GM12875 (cell line): ENCODE results near the gene ATP2A2.
"Not testable (repeated sequence)": the region's sequence is repeated elsewhere in the genome, so short reads cannot be mapped to it uniquely, and the experiment has no call there.

Experiments used
- H3K4me3 ChIP-seq: one replicate; pipeline ENCODE4 v1.5.1; 2011; ENCODE audit warnings: low read depth, low read length, control low read depth
- TF ChIP-seq, protein P1 (sequence below): IDR thresholded peaks from 2 replicates; pipeline ENCODE4 v1.5.1; 2011; ENCODE audit warnings: low read depth, mild to moderate bottlenecking, control low read depth, inconsistent platforms, low read length, moderate library complexity, borderline replicate concordance; ENCODE audit not compliant: insufficient read depth

ATP2A2 gene

DNA sequence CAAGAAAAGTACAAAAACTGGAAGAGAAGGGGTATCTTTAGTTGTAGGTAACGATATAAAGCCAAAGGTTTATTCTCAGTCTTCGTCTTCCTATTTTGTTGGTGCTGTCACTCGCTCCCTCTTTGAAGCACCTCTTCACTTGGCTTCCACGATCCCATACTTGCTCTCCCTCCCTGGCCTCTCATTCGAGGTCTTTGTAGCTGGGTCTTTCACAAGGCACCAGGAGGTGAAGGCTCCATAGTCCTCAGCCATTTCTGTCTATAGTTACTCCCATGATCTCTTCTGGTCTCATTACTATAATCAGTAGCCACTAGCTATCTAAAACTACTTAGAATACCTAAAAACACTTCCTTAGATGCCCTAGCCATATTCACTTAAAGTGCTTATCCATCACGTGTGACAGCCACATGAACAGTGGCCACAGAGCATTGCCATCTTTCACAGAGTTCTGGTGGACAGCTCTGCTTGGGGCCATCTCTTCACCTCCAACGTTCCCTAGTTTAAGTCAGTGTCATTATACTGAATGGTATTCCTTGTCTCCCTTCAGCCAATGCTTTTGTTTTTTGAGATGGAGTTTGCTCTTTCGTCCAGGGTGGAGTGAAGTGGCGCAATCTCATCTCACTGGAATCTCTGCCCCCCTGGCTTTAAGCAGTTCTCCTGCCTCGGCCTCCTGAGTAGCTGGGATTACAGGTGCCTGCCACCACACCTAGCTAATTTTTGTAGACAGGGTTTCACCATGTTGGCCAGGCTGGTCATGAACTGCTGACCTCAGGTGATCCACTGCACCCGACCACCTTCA lies 57.1 kb downstream of the ATP2A2 start:
- TF ChIP-seq, protein P1, sequence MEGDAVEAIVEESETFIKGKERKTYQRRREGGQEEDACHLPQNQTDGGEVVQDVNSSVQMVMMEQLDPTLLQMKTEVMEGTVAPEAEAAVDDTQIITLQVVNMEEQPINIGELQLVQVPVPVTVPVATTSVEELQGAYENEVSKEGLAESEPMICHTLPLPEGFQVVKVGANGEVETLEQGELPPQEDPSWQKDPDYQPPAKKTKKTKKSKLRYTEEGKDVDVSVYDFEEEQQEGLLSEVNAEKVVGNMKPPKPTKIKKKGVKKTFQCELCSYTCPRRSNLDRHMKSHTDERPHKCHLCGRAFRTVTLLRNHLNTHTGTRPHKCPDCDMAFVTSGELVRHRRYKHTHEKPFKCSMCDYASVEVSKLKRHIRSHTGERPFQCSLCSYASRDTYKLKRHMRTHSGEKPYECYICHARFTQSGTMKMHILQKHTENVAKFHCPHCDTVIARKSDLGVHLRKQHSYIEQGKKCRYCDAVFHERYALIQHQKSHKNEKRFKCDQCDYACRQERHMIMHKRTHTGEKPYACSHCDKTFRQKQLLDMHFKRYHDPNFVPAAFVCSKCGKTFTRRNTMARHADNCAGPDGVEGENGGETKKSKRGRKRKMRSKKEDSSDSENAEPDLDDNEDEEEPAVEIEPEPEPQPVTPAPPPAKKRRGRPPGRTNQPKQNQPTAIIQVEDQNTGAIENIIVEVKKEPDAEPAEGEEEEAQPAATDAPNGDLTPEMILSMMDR = no peak
- no peak overlapping the region for H3K4me3 ChIP-seq

DNA sequence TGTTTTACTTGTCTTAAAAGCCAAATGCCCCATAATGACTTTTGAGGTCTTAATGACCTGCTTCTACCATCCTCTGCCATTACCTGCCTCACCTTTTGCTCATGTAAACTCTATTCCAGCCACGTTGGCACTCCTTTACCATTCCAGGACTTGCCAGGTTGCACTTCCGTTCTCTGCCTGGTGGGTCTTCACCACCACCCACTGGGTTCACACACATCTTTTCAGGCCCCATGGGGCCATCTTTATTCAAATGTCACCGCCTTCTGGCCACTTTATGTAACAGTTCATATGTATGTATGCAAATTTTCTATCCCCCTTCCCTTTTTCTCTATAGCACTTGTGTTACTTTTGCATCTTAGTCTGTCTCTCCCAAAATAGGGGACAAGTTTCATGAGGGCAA lies 57.7 kb downstream of the ATP2A2 start:
- no peak overlapping the region for H3K4me3 ChIP-seq
- TF ChIP-seq, protein P1 = no peak

DNA sequence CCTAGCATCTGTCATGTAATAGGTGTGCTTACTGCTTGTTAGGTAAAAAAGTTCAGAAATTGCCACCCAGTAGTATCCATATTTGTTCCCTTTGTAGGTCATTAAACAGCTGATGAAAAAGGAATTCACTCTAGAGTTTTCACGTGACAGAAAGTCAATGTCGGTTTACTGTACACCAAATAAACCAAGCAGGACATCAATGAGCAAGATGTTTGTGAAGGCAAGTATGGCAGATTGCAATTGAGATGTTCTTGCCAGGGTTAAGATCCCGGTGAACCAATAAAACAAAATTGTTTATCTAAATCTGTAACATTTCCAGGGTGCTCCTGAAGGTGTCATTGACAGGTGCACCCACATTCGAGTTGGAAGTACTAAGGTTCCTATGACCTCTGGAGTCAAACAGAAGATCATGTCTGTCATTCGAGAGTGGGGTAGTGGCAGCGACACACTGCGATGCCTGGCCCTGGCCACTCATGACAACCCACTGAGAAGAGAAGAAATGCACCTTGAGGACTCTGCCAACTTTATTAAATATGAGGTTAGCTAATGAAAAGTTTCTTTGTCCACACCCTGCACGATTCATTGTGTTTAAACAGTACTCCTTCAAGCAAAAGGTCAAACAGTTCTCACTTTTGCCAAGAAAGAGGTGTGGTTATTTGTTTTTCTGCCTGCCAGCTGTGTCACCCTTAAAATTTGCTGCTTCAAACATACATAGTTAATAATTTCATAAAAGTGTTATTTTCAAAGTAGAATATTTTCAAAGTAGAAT lies 58.3 kb downstream of the ATP2A2 start:
- H3K4me3 ChIP-seq = no peak overlapping the region
- TF ChIP-seq, protein P1 = no peak

DNA sequence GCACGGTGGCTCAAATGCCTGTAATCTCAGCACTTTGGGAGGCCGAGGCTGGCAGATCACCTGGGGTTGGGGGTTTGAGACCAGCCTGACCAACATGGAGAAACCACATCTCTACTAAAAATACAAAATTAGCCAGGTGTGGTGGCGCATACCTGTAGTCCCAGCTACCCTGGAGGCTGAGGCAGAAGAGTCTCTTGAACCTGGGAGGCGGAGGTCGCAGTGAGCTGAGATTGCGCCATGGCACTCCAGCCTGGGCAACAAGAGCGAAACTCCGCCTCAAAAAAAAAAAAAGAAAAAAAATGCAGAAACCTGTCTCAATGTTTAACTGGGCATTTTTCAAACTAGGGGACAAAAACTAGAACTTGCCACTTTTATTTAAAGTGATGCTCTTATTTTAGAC lies 59.2 kb downstream of the ATP2A2 start:
- H3K4me3 ChIP-seq = not testable (repeated sequence)

DNA sequence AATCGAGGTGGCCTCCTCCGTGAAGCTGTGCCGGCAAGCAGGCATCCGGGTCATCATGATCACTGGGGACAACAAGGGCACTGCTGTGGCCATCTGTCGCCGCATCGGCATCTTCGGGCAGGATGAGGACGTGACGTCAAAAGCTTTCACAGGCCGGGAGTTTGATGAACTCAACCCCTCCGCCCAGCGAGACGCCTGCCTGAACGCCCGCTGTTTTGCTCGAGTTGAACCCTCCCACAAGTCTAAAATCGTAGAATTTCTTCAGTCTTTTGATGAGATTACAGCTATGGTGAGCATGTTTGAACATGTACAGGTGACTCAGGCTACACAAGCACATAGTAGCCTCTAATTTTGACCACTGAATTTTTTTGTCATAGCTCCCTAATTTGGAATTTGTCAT lies 59.7 kb downstream of the ATP2A2 start:
- H3K4me3 ChIP-seq = no peak overlapping the region
- TF ChIP-seq, protein P1 = no peak

DNA sequence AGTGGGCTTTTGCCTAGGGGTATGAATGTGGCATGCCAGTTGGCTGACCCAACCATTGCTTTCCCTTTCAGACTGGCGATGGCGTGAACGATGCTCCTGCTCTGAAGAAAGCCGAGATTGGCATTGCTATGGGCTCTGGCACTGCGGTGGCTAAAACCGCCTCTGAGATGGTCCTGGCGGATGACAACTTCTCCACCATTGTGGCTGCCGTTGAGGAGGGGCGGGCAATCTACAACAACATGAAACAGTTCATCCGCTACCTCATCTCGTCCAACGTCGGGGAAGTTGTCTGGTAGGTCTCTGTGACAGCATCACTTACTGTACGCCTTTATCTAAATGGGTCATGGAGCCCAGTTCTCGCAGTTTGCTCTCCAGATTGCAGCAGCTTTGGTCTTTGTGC lies 61.1 kb downstream of the ATP2A2 start:
- TF ChIP-seq, protein P1 = no peak

DNA sequence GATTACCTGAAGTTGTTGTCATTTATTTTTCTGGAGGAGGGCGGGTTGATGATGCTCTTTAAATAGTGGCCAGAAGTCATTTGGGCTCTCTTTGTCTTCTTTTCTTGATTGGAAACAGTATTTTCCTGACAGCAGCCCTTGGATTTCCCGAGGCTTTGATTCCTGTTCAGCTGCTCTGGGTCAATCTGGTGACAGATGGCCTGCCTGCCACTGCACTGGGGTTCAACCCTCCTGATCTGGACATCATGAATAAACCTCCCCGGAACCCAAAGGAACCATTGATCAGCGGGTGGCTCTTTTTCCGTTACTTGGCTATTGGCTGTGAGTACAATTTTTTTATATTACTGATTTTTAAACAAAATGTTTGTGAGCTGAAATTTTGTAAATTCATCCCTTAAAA lies 62.1 kb downstream of the ATP2A2 start:
- TF ChIP-seq, protein P1 = no peak
- H3K4me3 ChIP-seq = no peak overlapping the region

More for the DNA sequence above, 61.1 kb downstream of the ATP2A2 start:
- no peak overlapping the region for H3K4me3 ChIP-seq
